SU-DHL-6 (cell line): ENCODE data around the gene MMEL1.

Experiments used
- CTCF ChIP-seq: fragments of 200-600 bp; sonication (generic); IDR thresholded peaks from one replicate; pipeline ENCODE4 v1.5.1; 2017; ENCODE audit warnings: antibody characterized with exemption, mild to moderate bottlenecking, low read length, moderate library complexity; ENCODE audit not compliant: insufficient read depth, poor library complexity, severe bottlenecking
- EZH2phosphoT487 ChIP-seq: fragments of 200-600 bp; sonication (generic), shearing (Covaris generic); conservative IDR thresholded peaks from 2 replicates; pipeline ENCODE4 v1.6.1; 2018; ENCODE audit warnings: mild to moderate bottlenecking, antibody characterized with exemption, low read length, moderate library complexity, mixed read lengths

GRCh38 chr1:2606396-2606880 is 26.4 kb downstream of the MMEL1 start:
- TF ChIP-seq EZH2phosphoT487 (no peak), CTCF (no peak)
